Endometrial microvascular endothelial cells (primary cell): ENCODE data around the gene SLC13A2. TPM values are rescaled to one million over a fixed set of nuclear protein-coding genes. Genes with fewer than 3 reads are reported as not detected.
"Not testable (repeated sequence)": the region's sequence is repeated elsewhere in the genome, so short reads cannot be mapped to it uniquely, and the experiment has no call there.

Experiments
- in situ Hi-C: cut with HindIII; loops from 2 replicates; pipeline ENCODE4 v1.10.0; 2017; ENCODE audit warnings: low sequenced_read_pairs, low pct_unique_long_range_greater_than_20kb; ENCODE audit errors: inconsistent ontology term
- total RNA-seq: library from RNA; depleted of rRNA; stranded (reverse); fragments of >200 nt; gene quantifications from one replicate; pipeline ENCODE4 v1.2.3, GENCODE V29; 2015; ENCODE audit errors: inconsistent ontology term

The SLC13A2 gene, protein sequence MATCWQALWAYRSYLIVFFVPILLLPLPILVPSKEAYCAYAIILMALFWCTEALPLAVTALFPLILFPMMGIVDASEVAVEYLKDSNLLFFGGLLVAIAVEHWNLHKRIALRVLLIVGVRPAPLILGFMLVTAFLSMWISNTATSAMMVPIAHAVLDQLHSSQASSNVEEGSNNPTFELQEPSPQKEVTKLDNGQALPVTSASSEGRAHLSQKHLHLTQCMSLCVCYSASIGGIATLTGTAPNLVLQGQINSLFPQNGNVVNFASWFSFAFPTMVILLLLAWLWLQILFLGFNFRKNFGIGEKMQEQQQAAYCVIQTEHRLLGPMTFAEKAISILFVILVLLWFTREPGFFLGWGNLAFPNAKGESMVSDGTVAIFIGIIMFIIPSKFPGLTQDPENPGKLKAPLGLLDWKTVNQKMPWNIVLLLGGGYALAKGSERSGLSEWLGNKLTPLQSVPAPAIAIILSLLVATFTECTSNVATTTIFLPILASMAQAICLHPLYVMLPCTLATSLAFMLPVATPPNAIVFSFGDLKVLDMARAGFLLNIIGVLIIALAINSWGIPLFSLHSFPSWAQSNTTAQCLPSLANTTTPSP
- total RNA-seq = not detected

DNA sequence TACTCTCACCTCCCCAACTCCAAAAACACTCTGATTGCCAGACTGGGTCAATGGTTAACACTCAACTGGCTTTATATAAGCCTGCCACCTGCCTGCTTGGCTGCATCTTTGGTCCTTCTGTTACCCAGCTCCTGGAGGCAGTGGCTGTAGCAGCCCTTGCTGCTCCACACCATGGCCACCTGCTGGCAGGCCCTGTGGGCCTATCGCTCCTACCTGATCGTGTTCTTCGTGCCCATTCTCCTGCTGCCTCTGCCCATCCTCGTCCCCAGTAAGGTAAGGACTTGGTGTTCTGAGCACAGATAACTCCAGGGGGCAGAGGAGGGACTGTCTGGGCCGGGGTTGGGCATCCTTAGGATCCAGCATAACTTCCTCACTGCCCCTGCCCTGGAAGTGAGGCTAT lies at the start of gene SLC13A2:
Gene SLC13A2 (plus strand): TSS at position 103 of the 400 bp plus-strand sequence. CDS start 69 bp downstream, at position 172.
- in situ Hi-C loops = no loop called here

DNA sequence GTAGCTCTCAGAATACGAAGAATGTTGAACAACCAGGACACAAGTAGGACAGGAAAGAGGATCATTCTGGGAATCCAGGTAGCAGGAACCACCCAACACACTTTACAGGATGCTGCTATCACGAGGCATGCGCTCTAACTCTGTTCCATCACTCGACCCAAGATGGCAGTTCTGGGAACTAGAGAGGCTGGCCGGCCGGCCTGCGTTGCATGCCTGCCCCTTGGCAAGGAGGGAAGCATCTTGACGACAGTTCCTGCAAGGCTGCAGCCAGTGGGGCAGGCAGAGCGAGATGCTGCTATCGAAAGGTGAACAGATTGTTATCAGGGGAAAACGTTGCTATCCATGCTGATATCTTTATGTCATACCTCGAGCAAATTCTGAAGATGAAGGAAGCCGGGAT lies 48.2 kb upstream of the SLC13A2 start:
- in situ Hi-C loops = no loop called here

DNA sequence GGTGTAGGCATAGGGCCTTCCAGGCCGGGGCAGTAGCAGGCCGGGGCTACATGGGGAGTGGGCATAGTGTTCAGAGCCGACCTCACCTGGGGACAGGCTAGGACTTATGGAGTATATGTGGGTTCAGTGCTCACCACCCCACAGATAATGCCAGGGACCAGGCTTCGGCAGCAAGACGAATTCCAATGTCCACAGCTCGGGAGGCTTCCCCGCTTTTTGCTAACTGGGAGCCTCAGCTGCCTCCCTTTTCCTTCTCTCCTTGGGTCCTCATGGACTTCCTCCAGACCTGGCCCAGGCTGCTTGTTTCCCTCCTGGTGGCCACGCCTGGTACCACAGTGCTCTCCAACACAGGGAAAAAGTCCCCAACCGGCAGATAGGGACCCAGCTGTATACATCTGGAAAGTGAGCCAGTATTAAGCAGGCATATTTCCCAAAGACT lies 47.3 kb upstream of the SLC13A2 start:
- in situ Hi-C loops = no loop called here

DNA sequence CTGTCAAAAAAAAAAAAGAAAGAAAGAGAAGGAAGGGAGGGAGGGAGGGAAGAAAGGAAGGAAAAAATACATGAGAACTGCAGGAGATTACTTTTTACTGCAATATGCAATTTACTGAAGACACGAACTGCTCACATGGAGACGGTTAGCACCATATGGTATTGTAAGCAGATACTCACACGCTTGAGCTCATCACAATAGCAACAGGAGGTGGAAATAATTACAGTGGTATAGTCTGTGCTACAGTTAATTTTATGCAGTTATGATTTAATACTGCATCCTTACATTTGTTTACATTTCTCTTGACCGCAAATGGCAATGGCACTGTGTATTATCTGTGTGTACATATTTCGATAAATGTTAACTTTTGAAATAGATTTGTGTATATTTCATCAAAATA lies 46.1 kb upstream of the SLC13A2 start:
- in situ Hi-C loops = no loop called here

DNA sequence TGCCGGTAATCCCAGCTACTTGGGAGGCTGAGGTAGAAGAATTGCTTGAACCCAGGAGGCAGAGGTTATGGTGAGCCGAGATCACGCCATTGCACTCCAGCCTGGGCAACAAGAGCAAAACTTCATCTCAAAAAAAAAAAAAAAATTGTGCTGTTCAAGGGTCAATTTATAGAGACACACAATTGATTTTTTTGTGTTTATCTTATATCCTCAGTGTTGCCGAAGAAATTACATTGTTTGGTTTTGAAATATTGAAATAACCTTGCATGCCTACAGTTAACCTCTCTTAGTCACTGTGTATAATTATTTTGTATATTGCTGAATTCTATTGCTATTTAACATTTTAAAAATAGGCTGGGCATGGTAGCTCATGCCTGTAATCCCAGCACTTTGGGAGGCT lies 45.5 kb upstream of the SLC13A2 start:
- in situ Hi-C loops = not testable (repeated sequence)

DNA sequence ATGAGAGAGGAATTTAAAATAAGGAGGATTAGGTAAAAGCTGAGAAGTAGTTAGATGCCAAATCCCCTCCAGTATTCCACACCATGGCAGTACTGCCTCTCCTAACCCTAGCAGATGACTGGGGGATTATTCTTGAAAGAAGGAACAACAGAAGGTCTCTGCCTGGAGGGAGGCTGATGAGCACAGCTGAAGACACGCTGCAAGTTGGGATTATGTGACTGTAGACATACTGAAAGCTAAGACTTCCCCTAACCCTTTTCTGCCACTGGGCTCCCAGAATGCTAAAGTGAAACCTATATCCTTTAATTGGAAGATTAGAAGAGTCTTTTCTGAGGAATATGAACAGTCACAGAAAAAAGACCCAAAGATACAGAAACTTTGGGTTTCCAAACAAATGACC lies 39.7 kb upstream of the SLC13A2 start:
- in situ Hi-C loops = no loop called here

DNA sequence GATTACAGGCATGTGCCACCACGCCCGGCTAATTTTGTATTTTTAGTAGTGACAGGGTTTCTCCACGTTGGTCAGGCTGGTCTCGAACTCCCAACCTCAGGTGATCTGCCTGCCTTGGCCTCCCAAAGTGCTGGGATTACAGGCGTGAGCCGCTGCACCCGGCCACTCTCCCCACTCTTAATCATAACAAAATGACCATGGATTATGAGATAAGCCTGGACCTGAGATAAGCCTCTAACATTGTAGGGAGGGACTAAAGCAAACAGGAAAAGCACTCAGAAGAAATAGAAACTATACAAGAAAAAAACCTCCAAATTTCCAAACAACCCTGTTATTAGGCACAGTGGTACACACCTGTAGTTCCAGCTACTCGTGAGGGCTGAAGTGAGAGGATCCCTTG lies 39.1 kb upstream of the SLC13A2 start:
- in situ Hi-C loops = not testable (repeated sequence)

DNA sequence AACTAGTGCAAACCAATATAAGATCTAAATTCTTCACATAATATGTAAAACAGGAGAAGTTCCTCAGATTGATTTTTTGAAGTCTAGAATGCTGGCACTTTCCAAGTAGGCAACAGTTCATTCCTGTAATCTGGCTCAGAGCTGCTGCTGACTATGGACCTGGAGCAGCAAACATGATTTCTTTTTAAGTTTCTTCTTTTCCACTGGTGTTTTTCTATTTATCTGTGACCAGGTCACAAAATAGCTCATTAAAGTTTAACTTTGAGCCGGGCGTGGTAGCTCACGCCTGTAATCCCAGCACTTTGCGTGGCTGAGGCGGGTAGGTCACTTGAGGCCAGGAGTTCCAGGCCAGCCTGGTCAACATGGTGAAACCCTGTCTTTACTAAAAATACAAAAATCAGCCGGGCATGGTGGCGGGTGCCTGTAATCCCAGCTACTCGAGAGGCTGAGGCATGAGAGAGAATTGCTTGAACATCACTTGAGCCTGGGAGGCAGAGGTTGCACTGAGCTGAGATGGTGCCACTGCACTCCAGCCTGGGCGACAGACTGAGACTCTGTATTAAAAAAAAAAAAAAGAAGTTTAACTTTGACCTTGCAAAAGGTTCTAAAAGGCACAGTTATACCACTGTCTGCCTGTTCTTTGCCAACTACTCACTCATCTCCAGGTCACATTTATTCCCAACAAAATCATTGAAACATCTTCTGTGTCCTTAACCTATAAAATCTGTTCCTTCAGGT lies 29.4 kb upstream of the SLC13A2 start:
- in situ Hi-C loops = no loop called here

DNA sequence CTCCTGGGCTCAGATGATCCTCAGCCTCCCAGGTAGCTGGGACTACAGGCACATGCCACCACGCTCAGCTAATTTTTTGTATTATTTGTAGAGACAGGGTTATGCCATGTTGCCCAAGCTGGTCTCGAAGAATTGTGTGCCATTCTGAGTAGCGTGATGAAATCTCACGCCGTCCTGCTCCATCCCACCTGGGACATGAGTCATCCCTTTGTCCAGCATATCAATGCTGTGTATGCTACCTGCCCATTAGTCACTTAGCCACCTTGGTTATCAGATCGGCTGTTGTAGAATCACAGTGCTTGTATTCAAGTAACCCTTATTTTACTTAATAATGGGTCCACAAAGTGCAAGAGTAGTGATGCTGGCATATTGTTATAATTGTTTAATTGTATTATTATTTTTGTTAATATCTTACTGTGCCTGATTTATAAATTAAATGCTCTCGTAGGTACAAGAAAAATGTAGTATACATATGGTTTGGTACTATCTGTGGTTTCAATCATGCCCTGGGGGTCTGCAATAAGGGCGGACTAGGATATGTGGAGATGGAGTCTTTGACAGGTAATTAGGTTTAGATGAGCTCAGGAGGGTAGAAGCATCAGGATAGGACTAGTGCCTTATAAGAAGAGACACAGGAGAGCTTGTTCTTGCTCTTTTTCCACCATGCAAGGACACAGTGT lies 26.6 kb upstream of the SLC13A2 start:
- in situ Hi-C loops = no loop called here

DNA sequence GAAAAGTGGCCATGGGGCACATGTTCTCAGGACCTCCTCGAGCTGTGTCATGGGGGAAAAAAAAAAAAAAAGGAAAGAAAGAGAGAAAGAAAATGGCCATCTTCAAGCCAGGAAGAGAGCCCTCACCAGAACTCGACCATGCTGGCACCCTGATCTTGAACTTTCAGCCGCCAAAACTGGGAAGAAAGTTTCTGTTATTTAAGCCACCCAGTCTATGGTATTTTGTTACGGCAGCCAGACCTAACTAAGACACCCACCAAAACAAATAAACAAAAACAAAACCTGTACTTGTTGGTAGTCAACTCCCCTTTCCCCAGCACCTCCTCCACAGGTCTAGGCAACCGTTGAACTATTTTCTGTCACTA lies 26.1 kb upstream of the SLC13A2 start:
- in situ Hi-C loops = no loop called here

DNA sequence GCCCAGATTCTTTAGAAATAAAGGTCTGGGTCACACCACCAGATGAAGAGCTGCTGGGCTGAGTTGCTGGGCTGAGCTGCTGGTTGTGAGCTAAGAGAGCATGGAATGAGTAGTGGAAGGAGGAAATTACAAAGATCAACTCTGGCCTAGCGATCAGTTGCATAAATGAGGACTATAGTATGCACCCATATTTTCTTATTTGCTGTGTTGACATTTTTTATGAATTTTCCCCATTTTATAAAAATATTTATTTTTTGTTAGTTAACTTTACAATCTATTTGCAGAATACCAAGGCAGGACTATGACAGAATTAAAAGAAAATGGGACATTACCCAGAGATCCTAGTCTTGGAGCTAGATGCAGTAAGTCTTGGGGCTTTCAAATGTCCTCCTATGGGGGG lies 23.6 kb upstream of the SLC13A2 start:
- in situ Hi-C loops = no loop called here

DNA sequence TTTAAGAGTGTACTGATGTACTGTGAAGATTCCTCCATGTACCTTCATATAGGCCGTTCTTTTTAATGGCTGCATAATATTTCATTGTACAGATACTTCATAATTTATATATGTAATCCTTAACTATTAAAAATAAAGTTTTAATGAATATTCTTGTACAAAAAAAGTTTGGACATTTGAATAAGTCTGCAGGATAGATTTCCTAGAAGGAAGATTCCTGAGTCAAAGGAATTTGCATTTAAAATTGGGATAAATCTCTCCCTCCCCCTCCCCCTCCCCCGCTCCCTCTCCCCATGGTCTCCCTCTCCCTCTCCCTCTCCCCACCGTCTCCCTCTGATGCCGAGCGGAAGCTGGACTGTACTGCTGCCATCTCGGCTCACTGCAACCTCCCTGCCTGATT lies 15.6 kb upstream of the SLC13A2 start:
- in situ Hi-C loops = no loop called here

DNA sequence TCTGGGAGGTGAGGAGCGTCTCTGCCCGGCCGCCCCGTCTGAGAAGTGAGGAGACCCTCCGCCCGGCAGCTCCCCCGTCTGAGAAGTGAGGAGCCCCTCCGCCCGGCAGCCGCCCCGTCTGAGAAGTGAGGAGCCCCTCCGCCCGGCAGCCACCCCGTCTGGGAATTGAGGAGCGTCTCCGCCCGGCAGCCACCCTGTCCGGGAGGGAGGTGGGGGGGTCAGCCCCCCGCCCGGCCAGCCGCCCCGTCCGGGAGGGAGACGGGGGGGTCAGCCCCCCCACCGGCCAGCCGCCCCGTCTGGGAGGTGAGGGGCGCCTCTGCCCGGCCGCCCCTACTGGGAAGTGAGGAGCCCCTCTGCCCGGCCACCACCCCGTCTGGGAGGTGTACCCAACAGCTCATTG lies 14.6 kb upstream of the SLC13A2 start:
- in situ Hi-C loops = not testable (repeated sequence)

DNA sequence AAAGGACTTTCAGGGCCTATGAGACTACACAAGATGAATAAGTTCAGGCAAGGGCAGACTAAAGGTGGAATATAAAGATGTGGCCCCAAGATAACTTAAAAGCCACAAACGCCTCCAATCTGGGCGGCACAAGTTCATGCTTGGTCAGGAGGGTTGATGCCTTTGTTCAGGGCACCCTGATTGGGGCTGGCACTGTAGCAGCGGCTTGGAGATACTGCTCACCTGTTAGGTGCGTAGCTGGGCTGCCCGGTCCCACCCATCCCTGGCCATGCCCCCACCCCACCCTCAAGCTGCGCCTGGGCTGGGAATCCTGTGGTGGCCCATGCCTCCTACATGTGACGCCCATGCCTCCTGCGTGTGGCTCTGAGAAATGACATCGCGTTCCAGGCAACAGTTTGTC lies 12.5 kb upstream of the SLC13A2 start:
- in situ Hi-C loops = no loop called here

DNA sequence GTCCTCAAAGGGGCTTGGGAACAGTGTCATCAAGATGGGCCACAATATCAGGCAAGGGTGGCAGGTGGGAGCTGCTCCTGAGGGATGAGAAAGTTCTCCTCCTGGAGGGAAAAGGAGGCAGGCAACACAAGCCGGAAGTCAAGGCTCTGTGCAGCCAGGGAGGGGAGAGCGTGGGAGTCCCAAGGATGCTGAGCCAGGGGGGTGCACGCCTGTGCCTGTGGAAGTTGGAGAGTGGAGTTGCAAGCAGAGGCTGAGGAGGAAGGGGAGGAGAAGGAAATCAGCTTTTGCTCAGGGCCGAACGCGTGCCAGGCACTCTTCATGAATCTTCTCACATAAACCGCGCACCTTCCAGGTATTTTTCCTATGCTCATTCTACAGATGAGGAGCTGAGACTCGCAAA lies 7.4 kb upstream of the SLC13A2 start:
- in situ Hi-C loops = no loop called here

DNA sequence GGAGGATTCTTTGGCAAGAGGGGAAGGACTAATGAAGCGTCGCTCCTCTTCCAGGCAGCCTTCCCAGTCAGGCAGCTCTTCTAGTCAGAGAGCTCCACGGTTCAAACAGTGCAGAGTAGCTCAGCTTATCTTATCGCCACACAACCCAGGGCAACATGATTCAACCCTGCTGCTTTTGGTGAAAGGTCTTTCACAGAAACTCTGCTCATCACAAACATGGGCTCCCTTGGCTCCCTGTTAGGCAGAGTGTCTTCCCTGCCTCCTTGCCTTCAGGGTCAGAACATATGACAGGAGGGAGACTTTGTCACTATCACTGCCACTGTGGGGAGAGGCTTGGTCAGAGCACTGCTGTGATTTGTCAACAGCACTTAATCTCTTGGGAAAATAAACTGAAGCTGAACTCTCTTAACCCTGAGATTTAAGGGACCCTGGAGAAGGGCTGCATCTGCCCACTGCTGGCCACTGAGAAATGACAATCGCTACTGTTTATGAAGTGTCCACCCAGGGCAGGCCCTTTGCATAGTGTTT lies 6.9 kb upstream of the SLC13A2 start:
- in situ Hi-C loops = no loop called here

DNA sequence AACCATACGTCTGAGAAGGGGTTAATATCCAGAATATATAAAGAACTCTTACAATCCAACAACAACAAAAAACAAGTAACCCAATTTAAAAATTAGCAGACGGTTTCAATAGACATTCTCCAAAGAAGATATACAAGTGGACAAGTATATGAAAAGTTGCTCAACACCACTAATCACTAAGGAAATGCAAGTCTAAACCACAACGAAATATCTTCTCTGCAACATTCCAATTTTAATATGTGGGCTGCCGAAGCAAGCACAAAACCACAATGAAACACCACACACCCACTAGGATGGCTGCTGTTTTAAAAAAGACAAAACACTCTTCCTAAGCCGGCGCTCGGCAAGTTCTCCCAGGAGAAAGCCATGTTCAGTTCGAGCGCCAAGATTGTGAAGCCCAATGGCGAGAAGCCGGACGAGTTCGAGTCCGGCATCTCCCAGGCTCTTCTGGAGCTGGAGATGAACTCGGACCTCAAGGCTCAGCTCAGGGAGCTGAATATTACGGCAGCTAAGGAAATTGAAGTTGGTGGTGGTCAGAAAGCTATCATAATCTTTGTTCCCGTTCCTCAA lies 5.9 kb upstream of the SLC13A2 start:
- in situ Hi-C loops = no loop called here

DNA sequence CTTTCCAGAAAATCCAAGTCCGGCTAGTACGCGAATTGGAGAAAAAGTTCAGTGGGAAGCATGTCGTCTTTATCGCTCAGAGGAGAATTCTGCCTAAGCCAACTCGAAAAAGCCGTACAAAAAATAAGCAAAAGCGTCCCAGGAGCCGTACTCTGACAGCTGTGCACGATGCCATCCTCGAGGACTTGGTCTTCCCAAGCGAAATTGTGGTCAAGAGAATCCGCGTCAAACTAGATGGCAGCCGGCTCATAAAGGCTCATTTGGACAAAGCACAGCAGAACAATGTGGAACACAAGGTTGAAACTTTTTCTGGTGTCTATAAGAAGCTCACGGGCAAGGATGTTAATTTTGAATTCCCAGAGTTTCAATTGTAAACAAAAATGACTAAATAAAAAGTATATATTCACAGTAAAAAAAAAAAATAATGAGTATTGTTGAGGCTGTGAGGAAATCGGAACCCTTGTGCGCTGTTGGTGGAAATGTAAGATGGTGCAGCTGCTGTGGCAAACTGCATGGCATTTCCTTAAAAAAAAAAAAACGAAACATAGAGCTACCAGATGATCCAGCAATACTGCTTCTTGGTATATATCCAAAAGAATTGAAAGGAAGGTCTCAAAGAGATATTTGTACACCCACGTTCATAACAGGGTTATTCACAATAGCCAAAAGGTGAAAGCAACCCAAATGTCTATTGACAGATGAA lies 5.3 kb upstream of the SLC13A2 start:
- in situ Hi-C loops = not testable (repeated sequence)
